HG02970 (cell line): ENCODE data around the gene HHATL.

ENCODE experiments used
- ATAC-seq: cut with Tn5 transposase; IDR thresholded peaks from one replicate; pipeline ENCODE4 v1.9.1; 2021; ENCODE audit warnings: mild to moderate bottlenecking, moderate library complexity, moderate number of reproducible peaks; ENCODE audit not compliant: unreplicated experiment, low FRiP score

Gene HHATL

GRCh38 chr3:42667523-42668412 is 34.8 kb downstream of the HHATL start:
- no peak for ATAC-seq

DNA sequence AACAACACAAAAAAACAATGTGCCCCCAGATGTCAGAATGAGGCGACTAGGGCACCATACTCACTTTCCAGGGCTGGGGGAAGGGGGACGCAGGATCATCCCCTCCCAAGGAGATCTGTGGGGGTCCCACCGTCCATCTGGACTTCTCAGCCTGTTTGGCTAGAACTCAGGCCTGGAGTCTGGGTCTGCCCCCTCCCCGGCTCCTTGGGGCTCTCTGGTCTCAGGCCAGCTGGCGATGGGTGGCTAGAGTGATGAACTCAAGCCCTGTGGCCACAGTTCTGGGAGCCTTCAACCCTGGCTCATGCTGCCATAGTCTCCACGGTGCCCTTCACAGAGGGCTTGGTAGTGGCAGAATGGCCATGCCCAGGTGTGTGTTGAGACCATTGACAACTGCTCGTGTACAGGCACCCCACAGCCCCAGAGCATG is 35.5 kb downstream of the HHATL start:
- no peak for ATAC-seq

DNA sequence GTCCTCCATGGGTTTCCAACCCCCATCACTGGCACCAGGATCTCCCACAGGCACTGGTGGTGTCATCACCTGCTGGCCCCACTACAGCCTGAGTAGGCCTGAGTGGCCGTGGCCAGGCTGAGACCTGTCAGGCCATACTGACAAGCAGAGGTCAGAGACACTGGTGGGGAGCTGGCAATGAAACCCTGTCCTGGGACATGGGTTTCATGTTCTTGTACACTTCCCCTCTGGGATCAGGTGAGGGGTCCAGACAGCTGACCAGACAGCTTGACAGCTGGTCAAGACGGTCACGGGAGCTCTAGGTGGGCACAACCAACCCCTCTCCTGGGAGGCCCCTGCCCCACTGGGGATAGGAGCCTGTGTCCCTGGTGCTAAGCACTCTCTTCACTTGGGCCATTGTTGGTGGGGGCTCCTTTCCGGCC is 36.0 kb downstream of the HHATL start:
- ATAC-seq, result no peak

DNA sequence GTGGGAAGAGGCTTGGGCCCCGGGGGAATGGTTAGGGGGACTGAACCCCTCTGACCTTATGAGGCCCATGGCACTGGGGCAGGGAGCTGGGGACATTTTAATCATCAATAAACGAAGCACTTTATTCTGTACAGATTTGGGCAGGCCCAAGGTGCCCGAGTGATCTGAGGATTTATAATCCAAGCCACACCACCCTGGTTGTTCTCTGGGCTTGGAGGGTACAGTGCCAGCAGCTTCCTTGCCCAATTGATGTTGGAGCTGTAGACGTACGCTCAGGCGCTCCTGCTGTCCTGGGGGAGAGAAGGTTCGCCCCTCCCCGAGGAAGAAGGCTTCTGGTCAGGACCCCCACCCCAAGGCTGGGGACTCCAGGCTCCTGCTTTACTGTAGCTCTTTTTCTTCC is 36.6 kb downstream of the HHATL start:
- ATAC-seq, result no peak

DNA sequence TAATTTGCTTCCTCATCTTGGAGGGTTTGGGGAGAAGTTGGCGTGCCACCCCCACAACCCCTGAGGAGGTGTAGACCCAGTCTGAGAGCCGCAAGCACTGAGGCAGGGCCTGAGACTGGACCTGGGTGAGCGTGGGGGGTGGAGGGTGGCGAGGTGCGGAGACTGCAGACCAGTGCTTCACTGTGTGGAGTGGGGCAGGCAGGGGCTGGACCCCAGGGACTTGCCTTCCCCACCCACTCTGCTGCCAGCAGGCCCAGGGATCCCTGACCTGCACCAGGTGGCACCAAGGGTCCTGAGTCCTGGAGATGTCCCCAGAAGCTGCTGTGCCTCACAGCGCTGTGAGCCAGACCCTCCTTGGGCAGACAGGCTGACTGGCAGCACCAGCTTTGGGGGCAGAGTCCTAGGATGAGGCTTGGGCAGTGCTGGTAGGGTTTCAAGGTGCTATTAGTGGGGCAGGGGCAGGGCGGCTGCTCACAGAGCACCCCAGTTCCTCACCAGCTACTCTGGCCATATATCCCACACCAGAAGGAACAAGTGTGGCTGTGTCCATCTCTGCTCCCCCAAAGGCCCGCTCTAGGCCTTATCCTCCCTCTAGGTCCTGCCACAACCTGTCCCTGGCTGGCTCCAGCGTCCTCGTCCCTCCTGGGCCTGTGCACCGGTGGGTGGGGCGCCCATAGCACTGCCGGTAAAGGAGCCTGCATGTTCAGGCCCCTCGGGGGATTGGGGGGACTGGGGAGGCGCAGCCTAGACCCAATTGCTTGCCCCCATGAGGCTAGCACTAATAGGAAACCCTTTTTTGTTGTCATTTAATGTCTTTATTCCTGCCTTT is 37.3 kb downstream of the HHATL start:
- ATAC-seq, result no peak

DNA sequence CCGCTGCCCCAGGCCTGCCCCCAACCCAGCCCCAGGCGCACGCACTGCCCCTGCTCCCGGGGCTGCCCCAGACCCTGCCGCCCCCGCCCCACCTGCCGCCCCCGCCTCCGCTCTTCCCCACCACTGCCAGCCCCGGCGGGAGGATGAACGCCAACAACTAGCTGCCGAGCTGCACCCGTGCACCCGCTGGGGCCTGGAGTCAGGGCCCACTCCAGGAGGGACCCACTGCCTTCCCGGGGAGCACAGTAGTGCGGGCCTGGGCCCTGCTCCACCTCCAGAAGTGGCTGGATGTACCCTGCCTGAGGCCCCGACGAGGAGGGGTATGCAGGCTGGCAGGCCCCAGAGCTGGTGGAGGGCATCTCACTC is 38.2 kb downstream of the HHATL start:
- no peak for ATAC-seq

DNA sequence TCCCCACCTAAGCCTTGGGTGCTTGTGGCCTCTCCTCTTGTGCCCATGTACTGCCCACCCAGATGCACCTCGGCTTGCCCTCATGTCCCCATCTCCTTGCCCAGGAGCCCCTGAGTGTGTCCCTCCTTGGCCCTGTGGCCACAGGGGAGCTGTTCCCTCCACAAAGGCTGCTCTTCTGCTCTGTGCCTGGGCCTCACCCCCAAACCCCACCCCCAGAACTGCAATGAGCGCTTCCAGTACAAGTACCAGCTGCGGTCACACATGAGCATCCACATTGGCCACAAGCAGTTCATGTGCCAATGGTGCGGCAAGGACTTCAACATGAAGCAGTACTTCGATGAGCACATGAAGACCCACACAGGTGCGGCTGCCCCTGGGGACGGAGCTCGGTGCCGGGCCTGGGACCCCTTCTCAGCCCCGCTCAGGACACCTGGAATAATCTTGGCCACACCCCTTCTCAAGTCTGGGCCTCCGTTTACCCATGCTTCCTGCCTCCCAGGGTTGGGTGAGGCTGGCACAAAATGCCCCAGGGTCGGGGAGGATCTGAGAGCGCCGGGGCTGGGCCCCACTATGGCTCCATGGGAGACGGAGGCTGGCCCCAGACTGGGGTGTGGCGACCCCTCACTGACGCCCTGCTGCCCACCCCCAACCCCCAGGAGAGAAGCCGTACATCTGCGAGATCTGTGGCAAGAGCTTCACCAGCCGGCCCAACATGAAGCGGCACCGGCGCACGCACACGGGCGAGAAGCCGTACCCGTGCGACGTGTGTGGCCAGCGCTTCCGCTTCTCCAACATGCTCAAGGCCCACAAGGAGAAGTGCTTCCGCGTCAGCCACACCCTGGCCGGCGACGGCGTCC is 38.8 kb downstream of the HHATL start:
- ATAC-seq, result no peak

- no peak for ATAC-seq
Measured at GRCh38 chr3:42662813-42663535, 39.6 kb downstream of the HHATL start.

DNA sequence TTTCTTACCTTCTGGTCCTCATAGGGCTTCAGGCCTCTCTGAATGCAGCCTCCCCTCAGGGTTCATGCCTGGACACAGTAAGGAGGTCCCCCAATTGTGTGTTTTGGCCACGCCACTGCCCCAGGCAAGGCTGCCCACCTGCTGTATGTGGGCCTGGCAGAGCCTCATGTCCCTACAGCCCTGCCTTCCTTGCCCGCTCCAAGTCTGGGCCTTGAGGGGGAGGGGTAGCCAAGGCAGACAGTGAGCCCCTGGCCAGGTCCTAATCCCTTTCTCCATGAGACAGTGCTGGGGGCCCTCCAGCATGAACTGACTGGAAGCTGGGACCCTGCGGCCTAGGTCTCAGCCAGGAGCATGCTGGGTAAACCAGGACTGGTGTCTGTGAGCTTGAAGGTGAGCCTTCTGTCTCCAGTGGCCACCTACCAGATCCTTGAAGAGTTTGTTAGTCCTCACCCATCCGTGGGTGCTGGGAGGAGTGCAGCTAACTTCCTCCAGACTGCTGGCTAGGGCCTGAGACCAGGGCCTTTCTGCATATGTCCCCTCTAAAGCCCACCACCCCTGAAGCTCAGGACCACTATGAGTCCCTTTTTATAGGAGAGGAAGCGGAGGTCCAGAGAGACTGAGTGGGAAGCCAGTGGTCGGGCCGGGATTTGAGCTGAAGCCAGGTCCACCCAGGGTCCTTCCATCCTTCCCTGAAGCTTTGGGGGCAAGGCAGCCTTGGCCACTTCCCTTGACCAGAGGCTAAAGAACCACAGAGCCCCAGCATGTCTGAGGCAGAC is 40.4 kb downstream of the HHATL start:
- ATAC-seq, result no peak

- no peak for ATAC-seq
Measured at GRCh38 chr3:42661593-42662022, 41.0 kb downstream of the HHATL start.

DNA sequence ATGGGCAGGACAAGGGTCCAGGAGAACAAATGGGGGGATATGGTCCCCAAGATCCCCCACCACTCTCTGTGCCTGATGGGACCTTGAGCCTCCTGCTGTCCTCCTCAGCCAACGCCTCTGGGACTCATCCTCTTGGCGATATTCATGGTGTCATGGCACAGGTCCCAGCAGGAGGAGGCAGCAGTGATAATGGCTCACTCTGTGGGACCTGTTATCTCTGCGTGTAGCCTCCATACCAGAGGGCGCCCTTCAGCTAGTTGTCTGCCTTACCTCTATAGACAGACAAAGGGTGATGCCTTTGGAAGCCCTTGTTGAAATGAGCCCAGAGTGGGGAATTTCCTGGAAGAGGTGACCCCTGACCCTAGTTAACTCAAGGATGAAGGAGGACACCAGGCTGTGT is 41.7 kb downstream of the HHATL start:
- no peak for ATAC-seq

GRCh38 chr3:42660131-42660715 is 42.4 kb downstream of the HHATL start:
- no peak for ATAC-seq

- no peak for ATAC-seq
Measured at GRCh38 chr3:42659451-42660130, 43.0 kb downstream of the HHATL start.

- no peak for ATAC-seq
Measured at GRCh38 chr3:42658771-42659390, 43.7 kb downstream of the HHATL start.

GRCh38 chr3:42658091-42658770 is 44.4 kb downstream of the HHATL start:
- ATAC-seq, result no peak

DNA sequence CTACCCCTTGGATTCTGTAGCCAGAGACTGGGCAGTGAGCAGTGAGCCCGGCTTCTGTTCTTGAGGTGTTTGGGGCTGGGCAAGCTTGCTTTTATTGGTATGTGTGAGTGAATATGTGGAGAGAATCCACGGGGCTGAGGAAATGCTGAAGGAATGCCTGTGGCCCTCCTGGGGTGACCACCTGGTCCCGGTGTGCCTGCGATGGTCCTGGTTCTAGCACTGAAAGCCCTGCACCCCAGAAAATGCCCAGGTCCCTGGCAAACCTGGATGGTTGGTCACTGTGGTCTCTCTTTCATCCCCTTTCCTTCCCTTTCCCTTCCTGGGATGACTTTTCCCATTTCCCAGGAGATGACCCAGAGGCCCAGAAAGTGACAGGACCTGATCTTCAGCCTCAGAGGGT is 44.9 kb downstream of the HHATL start:
- no peak for ATAC-seq
